Jurkat, Clone E6-1 (cell line): ENCODE measurements around the gene LDLRAD4.

ENCODE experiments used
- DNase-seq: peaks from one replicate; pipeline ENCODE4 v3.0.0-alpha.2; 2011; ENCODE audit warnings: low read depth, low spot score
- H3K4me3 ChIP-seq: 2 replicates; pipeline ENCODE4 v1.5.1; 2011; ENCODE audit warnings: mild to moderate bottlenecking, low read length, control low read depth, moderate library complexity

The LDLRAD4 gene

GRCh38 chr18:13223311-13224143 lies 5.0 kb downstream of the LDLRAD4 start:
- peak; percentile 76 for DNase-seq
- peak overlapping the region; percentile 28 for H3K4me3 ChIP-seq

DNA sequence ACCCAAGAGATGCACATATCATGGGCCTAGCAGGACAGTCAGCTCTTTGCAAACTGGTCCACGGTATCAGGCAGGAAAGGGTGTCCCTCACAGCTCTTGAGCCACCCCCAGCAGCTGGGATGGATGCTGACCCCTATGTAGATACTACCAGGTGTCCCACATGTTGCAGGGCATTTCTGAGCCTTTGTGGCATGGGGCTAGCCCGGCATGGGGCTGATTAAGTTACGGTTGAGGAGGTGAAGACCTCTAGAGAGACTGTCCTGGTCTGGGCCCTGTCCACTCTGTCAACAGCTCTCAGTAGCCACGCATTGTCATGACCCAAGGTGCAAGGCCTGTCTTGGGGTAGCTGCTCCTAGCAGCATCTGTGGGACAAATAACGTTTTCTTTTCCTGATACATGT lies 6.7 kb downstream of the LDLRAD4 start:
- H3K4me3 ChIP-seq: no peak overlapping the region
- DNase-seq: no peak

GRCh38 chr18:13226533-13227144 lies 8.1 kb downstream of the LDLRAD4 start:
- no peak for DNase-seq

DNA sequence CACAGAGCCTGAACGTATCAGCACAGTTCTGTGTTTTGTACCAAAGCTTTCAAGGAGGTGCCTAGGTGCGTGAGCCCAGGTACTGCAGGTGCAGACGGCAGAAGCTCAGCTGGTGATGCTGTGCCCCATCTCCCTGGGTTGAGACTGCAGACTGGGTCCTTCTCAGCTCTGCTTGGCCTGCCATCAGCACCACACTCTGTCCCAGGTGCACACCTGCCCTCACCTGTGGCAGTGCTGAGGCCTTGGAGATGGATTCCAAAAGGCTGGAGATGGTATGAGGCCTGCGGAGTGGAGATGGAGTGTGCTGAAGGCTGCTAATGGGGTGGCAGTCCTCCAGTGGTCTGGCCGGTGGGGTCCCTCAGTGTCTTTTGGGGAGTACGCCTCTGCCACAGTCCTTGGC lies 9.3 kb downstream of the LDLRAD4 start:
- H3K4me3 ChIP-seq: no peak overlapping the region
- no peak for DNase-seq

More at GRCh38 chr18:13226533-13227144, 8.1 kb downstream of the LDLRAD4 start:
- H3K4me3 ChIP-seq: no peak overlapping the region

DNA sequence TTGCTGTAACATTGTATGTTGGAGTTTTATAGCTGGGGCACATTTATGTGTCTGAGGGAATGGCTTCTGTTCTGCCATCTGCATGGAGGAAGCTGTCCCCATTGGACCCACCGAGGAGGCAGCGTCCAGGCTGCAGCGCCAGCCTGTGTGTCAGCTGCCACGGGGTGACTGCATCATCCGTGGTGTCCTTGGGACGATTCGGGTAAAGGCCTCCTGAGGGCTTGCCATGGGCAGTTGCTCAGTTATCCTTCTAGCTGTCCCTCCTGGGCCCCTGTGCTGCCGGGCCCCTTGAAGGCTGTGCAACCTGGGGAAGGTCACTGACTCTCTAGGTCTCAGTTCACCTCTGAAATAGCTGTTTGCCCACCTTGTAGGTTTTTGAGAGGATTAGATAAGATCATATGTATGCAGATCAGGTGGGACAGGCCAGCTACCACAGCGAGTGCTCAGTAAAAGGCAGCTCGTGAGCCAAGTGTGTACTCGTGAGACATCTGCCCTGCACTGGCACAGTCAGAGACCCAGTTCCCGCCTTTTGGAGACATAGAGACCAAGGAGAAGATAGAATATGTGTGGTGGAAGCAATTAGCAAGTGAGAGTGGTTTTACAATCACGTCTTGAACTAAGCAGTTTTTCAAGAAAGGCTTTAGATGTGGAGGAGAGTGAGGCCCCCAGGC lies 10.6 kb downstream of the LDLRAD4 start:
- no peak overlapping the region for H3K4me3 ChIP-seq
- peak; percentile 59 for DNase-seq

GRCh38 chr18:13231151-13231550 lies 12.6 kb downstream of the LDLRAD4 start:
- DNase-seq: no peak
- no peak overlapping the region for H3K4me3 ChIP-seq

- no peak for DNase-seq
- H3K4me3 ChIP-seq: no peak overlapping the region
Observed at GRCh38 chr18:13232086-13232917, 13.7 kb downstream of the LDLRAD4 start.

DNA sequence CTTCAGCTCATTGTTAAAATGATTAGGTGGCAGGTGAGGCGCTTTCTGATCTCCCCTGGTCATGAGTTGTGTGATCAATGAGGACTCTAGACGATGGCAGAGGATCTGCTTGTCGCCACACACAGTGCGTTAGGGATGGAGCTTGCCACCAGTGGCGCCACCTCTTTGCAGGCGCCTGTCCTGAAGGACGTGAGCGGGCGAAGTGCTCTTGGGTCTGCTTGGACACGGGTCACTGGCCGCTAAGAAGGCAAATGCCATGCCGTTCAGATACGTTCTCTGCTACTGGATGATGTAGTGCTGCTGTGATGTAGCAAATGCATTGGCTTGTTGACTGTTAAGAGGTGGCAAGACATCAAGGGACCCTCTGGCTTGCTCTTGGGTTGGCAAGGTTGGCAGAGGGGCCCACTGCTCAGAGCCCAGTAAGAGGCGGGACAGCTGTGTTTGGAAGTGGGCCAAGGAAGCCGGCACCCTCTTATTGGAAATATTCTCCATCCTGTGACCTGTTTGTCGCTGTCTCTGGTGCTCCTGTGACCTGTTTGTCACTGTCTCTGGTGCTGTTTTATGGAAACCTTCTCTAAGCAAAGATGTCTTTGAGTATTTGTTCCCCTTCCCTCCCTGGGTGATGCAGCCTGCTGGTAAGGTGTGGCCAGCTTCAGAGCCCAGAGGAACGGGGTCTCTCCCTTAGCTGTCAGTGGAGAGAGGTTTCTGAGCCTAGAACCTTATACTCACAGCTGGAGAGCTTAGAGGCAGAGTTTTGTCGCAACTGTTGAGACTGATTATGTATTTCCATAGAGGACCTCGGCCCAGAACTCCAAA lies 14.6 kb downstream of the LDLRAD4 start:
- DNase-seq: no peak

DNA sequence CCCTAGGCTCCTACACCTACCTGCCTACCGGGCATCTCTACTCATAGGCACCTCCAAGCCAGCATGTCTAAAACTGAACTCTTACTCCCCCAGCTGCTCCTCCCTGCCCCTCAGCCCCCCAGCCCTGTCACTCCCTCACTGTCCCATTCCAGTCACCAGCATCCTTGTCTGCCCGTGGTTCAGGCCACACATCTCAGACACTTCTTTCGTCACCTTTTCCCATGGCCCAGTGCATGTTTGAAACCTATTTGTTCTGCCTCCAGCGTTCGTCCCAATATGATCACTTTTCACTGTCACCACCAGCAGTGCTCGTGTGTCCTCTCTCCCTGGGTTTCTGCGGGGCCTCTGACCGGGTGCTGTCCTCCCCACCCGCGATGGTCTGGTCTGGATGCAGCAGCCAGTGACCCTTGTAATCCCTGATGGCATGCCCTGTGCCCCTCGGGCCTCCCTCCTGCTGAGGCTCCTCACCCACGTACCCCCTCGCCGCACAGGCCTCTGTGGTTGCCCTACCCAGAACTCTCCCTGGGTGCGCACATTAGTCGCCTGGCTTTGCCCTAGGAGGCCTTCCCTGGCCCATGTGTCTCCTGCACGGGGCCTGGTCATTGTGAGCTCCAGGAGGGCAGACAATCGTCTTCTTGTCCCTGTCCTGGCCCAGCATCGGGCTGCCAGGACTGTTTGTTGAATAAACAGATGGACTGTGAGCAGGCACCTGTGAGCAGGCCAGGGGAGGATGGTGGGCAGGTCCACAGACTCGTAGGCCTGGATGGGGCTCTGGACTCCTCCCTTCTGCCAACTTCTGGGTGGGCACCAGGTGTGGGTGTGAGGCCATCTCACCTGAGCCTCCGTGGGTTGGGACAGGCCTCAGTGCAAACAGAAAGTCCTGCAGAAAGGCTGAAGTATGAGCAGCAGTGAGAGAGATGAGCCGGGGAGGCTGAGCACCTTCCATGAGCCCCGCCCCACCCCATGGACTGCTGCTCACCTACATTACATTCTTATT lies 15.5 kb downstream of the LDLRAD4 start:
- DNase-seq: no peak
- no peak overlapping the region for H3K4me3 ChIP-seq

More for the DNA sequence above, 14.6 kb downstream of the LDLRAD4 start:
- no peak overlapping the region for H3K4me3 ChIP-seq

DNA sequence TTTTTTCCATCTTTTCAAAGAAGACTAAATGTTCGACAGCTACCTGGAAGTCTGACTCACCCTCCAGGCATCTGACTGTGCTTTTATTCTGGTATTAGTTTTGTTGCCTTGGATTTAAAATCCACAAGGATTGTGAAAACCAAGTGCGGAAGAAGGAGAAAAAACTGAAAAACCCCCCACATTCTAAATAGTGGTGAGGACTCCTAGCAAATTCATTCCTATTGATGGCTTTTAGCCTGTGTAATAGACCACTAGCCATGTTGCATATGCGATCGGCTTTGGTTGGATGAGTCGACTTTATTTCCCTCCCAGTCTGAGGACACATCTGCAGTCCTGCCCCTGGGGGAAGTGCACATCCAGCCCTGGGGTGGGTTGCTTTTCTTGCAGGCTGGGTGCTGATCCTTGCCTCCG lies 16.9 kb downstream of the LDLRAD4 start:
- no peak for DNase-seq
- H3K4me3 ChIP-seq: no peak overlapping the region

DNA sequence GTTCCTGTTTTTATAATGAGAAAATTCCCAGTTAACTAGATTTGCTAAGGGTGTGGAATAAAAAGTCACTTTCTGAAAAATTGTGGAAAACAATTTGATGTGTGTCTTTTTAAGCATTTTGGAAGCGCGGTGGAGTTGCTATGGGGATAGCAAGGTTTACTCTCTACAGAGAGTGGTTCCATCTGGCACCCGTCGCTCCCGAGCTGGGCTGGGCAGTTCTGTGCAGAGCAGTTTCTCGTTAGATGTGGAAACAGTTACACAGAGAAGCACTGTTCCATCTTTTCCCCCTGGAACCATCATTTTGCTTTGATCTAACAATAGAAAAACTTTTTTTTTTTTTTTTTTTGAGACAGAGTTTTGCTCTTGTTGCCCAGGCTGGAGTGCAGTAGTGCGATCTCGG lies 17.4 kb downstream of the LDLRAD4 start:
- H3K4me3 ChIP-seq: no peak overlapping the region
- DNase-seq: no peak

DNA sequence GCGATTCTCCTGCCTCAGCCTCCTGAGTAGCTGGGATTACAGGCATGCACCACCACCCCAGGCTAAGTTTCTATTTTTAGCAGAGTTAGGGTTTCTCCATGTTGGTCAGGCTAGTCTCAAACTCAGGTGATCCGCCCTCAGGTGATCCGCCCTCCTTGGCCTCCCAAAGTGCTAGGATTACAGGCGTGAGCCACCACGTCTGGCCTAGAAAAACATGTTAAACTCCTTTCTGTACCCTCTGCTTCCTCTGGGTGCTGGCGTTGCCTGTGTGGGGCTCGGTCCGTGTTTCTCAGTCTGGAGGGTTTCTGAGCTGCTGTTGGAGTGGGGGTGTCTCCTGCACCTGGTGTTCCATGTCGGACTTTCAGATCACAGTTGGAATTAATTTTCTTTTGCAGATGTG lies 17.9 kb downstream of the LDLRAD4 start:
- H3K4me3 ChIP-seq: no peak overlapping the region
- DNase-seq: no peak

DNA sequence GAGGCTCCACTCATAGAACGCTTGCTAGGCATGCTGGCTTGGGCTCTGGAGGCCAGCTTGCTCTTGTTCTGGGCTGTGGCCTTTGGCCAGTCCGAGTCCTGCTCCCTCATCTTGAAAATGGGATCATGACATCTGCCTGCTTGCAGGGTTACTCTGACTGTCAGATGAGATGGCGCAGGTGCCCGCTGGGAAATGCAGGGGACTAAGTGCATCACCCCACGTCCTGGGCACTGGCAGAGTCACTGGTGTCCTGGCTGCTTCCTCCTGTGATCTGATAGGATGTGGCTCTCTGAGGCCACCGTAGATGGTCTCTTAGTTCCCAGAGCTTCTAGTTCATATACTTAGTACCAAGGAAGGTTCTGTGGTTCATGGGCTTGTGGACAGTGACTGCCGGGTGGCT lies 18.5 kb downstream of the LDLRAD4 start:
- no peak overlapping the region for H3K4me3 ChIP-seq
- DNase-seq: no peak

DNA sequence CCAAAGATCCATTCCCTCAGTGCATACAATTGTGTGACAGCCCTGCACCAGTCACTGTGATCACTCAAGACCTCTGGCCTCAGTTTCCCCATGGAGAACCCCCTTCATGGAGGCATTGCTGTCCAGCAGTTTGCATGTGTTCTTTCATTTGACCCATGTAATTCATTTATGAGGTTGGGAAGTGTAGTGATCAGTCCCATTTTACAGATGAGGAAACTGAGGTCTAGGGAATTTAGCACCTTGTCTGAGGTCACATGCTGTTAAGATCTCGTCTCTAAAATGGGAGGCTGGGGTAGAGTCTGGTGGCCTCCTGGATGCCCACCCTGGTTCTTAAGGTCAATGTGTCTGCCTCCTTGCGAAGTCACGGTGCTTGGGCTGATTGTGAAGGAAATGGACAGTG lies 19.1 kb downstream of the LDLRAD4 start:
- no peak overlapping the region for H3K4me3 ChIP-seq
- no peak for DNase-seq

GRCh38 chr18:13239171-13239956 lies 20.8 kb downstream of the LDLRAD4 start:
- H3K4me3 ChIP-seq: no peak overlapping the region
- DNase-seq: no peak

DNA sequence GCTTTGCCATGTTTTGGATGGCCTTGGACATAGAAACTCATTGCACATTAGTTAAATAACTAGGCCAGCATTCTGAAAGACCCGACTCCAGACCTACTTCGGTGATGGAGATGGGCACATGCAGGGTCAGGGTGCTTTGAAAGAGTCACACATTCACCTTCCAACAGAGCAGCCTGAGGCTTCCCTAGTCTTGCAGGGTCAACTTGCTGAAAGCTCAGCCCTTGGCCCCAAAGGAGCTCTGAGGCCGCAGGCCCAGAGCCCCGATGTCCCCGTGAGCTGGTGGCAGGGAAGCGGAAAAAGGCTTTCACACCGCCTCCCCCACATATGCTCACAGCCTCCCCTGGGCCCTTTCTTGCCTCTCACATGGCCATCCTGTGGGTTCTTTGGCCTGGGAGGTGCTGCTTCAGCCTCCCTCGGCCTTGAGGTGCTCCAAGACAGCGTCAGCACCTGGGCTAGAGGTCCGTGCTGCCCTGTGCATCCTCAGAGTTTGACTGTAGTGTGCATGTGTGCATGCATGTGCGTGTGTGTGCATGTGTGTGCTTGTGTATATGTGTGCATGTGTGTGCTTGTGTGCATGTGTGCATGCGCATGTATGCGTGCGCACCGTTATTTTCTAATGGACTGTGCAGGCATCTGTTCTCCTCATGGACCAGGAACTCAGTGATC lies 21.6 kb downstream of the LDLRAD4 start:
- no peak for DNase-seq
- no peak overlapping the region for H3K4me3 ChIP-seq
